NK-92 (cell line): ENCODE data around the gene PLTP.
"Not testable (repeated sequence)": the region's sequence is repeated elsewhere in the genome, so short reads cannot be mapped to it uniquely, and the experiment has no call there.

Experiments used
- DNase-seq: peaks from one replicate; lab custom pipeline; 2025; ENCODE audit not compliant: unreplicated experiment; lab: John Stamatoyannopoulos, UW

The PLTP gene

GRCh38 chr20:45944965-45945677 is 33.2 kb upstream of the PLTP start:
- DNase-seq = no peak

- no peak for DNase-seq
Observed at GRCh38 chr20:45944151-45944964, 32.4 kb upstream of the PLTP start.

GRCh38 chr20:45943613-45944012 is 31.7 kb upstream of the PLTP start:
- DNase-seq = no peak

- no peak for DNase-seq
Observed at GRCh38 chr20:45940469-45940868, 28.5 kb upstream of the PLTP start.

GRCh38 chr20:45940053-45940452 is 28.1 kb upstream of the PLTP start:
- DNase-seq = no peak

DNA sequence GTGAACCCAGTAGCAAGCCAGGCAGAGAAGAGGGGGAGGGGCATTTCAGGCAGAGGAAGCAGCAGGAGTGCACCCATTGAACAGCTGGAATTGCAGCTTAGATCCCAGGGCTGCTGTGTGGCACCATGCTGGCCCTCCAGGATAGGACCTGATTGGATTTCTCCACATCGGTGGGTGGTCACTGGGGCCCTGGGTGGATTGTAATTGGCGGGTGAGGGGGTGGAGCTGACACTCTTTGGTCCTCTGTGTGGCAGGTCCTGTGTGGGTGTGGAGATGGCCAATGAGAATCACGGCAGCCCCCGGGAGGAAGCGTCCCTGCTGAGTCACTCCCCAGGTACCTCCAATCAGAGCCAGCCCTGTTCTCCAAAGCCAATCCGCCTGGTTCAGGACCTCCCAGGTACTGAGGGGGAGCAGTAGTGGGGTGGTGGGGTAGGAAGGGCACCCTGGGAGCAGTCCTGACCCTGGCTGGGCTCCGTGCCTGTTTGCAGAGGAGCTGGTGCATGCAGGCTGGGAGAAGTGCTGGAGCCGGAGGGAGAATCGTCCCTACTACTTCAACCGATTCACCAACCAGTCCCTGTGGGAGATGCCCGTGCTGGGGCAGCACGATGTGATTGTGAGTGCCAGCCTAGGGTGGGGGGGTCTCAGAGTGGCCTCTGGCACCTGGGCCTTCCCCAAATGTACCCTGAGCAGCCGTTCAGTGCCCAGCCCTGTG is 26.9 kb upstream of the PLTP start:
- no peak for DNase-seq

DNA sequence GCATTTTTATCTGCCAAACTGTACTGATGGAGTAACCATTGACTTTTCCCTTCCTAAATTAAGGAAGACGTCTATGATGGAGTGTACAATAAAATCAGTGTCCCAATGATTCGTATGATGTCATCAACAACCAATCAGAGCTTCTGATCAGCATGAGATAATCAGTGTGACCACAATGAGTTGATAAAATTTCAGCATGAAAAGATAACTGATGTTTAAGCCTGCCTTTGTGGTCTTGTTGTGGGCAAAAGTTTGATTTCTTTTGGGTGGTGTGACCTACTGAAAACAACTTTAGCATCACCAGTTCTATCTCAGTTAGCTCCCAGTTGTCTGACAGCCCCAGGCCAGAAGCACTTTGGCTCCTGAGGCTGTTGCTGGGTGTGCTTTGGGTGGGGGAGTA is 25.8 kb upstream of the PLTP start:
- DNase-seq = no peak

- no peak for DNase-seq
Observed at GRCh38 chr20:45935416-45936046, 23.6 kb upstream of the PLTP start.

DNA sequence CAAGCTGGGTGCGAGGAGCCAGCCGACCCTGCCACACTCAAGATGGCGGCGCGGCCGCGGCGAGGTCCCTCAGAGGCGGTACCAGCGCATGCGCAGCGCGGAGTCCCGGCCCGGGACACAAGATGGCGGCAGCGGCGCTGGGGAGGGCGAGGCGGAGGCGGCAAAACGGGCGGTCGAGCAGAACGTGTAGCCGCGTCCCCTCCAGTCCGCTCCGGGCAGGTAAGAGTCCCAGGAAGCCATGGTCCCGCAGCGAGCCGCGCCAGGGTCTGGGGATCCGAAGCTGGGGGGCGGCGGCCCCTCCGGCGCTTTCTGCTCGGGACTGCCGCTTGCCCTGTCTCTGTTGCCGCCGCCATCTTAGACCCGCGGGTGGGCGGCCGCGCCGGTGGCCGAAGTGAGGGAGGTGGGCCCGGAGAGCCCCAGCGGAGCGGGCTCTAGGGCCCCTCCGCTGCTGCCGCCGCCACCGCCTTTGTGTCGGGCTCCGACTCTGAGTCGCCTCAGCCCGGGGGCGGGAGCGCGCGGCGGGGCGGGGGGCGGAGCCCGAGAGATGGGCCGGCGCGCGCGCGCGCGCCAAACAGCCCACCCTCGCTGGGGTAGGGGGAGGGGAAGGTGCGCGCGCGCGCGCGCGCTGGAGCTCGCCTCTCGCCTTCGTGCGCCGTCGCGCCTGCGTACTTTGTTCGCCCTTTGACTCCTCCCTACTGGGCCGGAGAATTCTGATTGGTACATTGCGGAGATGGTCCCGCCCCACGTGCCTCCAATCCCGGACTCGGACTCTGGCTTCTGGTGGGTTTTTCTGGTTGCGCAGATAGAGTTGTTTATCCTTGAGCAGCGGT is 22.8 kb upstream of the PLTP start, which contains the start of gene PCIF1:
TSS of gene PCIF1 (plus strand) at position 98 of the 830 bp plus-strand sequence. CDS start 4,317 bp downstream, outside the sequence.
- peak; percentile 69 for DNase-seq

GRCh38 chr20:45934046-45934585 is 22.2 kb upstream of the PLTP start:
- no peak for DNase-seq

- DNase-seq = no peak
Observed at GRCh38 chr20:45933266-45934045, 21.5 kb upstream of the PLTP start.

GRCh38 chr20:45931680-45932079 is 19.7 kb upstream of the PLTP start:
- not testable (repeated sequence) for DNase-seq

- no peak for DNase-seq
Observed at GRCh38 chr20:45927071-45927878, 15.3 kb upstream of the PLTP start.

DNA sequence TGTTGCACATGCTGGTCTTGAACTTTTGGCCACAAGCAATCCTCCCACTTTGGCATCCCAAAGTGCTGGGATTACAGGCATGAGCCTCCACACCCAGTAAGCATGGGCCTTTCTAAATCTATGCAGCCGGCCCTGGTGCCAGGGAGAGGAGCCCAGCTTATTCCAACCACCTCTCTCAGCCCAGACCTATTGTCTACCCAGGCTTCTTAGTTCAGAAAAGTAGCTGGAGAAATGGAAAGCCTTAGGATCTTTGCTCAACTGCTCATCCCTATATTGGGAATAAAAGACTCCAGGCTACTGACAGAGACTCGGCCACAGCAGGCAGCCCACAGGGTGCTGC is 14.7 kb upstream of the PLTP start:
- no peak for DNase-seq

GRCh38 chr20:45925821-45926506 is 14.0 kb upstream of the PLTP start:
- no peak for DNase-seq

GRCh38 chr20:45924391-45925261 is 12.7 kb upstream of the PLTP start:
- no peak for DNase-seq
